Aorta (tissue), 5 donors: ENCODE measurements around the gene ITGB2. TPM values are rescaled to one million over a fixed set of nuclear protein-coding genes. Genes with fewer than 3 reads are reported as not detected.

Experiments
- ATAC-seq: fragments of 200-7000 bp; cut with Tn5 transposase; one replicate; pipeline ENCODE4 v1.9.1; 2022; ENCODE audit warnings: moderate library complexity; ENCODE audit not compliant: low FRiP score
- DNase-seq, 2 donors: peaks; one replicate each; pipeline ENCODE4 v3.0.0-alpha.2; 2020
- H3K27ac ChIP-seq, 2 donors: one replicate each; pipeline ENCODE4 v1.5.1; 2013; ENCODE audit warnings: low read length in 2 of 2, mild to moderate bottlenecking in 2 of 2, moderate library complexity in 2 of 2, control low read depth in 1 of 2, inconsistent platforms in 1 of 2, low read depth in 1 of 2
- H3K27me3 ChIP-seq, 2 donors: one replicate each; pipeline ENCODE4 v1.6.1; 2013; ENCODE audit warnings: control low read depth in 1 of 2, low read length in 1 of 2, mild to moderate bottlenecking in 1 of 2, moderate library complexity in 1 of 2; ENCODE audit not compliant: insufficient read depth in 2 of 2, control insufficient read depth in 1 of 2
- H3K36me3 ChIP-seq, 2 donors: one replicate each; pipeline ENCODE4 v1.6.1; 2013; ENCODE audit warnings: control low read depth in 1 of 2, low read length in 1 of 2, mild to moderate bottlenecking in 1 of 2; ENCODE audit not compliant: insufficient read depth in 2 of 2, control insufficient read depth in 1 of 2
- H3K4me1 ChIP-seq, 2 donors: one replicate each; pipeline ENCODE4 v1.6.1; 2013; ENCODE audit warnings: low read length in 2 of 2, control low read depth in 1 of 2, mild to moderate bottlenecking in 1 of 2, moderate library complexity in 1 of 2; ENCODE audit not compliant: insufficient read depth in 2 of 2, control insufficient read depth in 1 of 2
- H3K4me3 ChIP-seq, 2 donors: one replicate each; pipeline ENCODE4 v1.5.1; 2013; ENCODE audit warnings: low read length in 2 of 2, control low read depth in 1 of 2, mild to moderate bottlenecking in 1 of 2
- H3K9me3 ChIP-seq: one replicate; pipeline ENCODE4 v1.6.1; 2013; ENCODE audit warnings: mild to moderate bottlenecking, low read length; ENCODE audit not compliant: control insufficient read depth
- WGBS, 2 donors: extraction: QIAGEN DNeasy Blood & Tissue Kit; methylation state at CpG; one replicate each; pipeline ENCODE4 v1.1.7; 2013; 5-methylcytosine and 5-hydroxymethylcytosine counted together
- intact Hi-C, 2 donors: fragments of 100-400 bp; cut with DNase I; formaldehyde crosslinking; loops; one replicate each; pipeline versions ENCODE4 v1.14.2 to v1.15.0; 2022
- polyA plus RNA-seq, 2 donors: library from polyadenylated mRNA; stranded (reverse); fragments of 200-250 nt; gene quantifications; one replicate each; pipeline ENCODE4 v1.2.3, GENCODE V29; 2013
- total RNA-seq, 2 donors: library from RNA; stranded (reverse); fragmentation: NEBNext Ultra II Directional; extraction: Animal tissue kit (Norgen Biotek cat#: 25700); gene quantifications; one replicate each; pipeline ENCODE4 v1.2.1, GENCODE V29; 2021
- donor health status: healthy with polysubstance abuse.
- donor health status: Bipolar disorder and iron deficiency.
- donor health status: DM: no; HTN: no; CAD: no.
- donor health status: DM: no; HTN: no; CAD: no.
- donor health status: DM: yes; HTN: yes; CAD: no.

Gene ITGB2
- total and polyA plus RNA-seq, 4 donors: 6.7 to 110 (median 57.0) TPM

DNA sequence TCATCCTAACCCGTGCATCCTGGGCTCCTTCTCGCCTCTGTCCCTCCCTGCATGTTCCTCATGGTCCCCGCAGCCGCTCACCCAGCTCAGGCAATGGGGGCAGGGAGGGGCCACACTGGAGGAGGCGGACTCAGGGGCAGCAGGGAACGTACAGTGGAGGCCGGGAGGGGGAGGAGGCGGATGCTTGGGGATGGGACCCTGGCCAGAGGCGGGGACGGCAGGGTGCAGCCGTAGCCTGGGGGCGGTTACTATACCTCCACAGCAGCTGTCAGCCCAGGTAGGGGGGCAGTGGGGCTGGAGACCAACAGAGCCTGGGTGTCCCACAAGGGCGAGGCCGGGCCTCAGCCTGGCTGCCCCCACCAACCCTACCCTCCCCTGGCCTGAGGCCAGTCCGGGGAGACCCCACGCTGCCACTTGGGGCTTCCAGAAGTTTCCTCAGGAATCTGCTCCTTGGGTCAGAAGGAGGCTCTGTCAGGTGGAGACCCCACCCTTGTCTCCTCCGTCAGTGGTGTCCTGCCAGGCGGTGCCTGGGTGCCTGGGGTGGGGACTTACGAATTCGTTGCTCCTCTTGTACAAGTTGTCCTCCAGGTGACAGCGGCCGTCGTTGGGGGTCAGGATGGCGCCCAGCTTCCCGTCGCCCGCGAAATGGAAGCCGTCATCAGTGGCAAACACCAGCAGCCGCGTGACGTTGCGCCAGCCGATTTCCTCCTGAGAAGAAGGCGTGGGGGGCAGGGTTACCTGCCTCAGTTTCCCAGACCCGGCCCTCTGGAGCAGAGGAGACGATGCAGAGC, 20.7 kb downstream of the ITGB2 start:
- 82 to 84% methylated on average over 36 to 37 of the region's 37 CpGs for WGBS, 2 donors

DNA sequence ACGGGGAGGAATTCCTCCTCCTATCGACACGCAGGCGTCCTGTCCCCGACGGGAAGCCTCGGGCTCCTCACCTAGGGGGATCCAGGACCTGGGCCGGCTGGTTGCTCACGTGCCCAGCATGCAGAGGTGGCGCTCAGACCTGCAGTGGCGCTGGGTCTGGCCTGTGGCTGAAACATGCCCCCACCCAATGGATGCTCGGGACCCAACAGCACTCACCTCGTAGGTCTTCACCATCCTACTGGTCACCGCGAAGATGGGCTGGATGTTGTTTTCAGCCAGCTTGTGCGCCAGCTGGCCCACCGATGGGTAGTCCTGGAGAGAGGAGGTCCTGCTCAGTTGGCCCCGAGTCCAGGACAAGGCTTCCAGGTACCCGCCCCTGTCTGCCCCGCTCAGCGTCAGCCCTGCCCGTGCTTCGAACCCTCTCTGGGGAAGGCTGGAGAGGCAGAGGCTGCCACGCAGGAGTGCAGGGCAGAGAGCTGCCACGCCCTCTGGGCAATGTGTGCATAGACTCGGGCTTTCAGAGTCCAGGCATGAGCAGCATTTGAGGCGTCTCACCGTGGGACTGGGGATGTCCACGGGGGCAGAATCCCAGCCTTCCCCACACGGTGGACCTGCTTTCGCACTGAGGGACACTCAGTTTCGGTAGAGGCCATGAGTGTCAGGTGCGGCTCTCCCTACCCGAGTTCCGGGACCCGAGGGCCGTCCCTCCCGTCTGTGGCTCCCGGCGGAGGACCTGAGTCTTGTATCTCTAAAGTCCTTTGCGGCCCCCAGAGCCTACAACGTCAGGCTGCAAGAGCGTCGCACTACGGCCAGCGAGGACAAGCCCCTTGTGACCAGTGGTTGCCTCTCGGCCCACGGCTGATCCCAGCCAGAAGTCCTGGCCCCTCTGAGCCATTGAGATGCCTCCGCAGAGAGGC, 21.6 kb downstream of the ITGB2 start:
- intact Hi-C loops: no loop called here
- WGBS, 2 donors: 82 to 83% methylated on average over 49 of the region's 49 CpGs
- Histone ChIP-seq H3K27me3 (no peaks in the 10 kb centered on the region), H3K27ac (no peak overlapping the region), H3K9me3 (no peaks in the 10 kb centered on the region), H3K4me1 (no peaks in the 10 kb centered on the region), H3K36me3 (no peaks in the 10 kb centered on the region), H3K4me3 (no peak overlapping the region)
- DNase-seq: peak; percentile 42 to 72
- no peak for ATAC-seq

More for the DNA sequence above, 20.7 kb downstream of the ITGB2 start:
- H3K9me3 ChIP-seq: no peaks in the 10 kb centered on the region
- no peaks in the 10 kb centered on the region for H3K27me3 ChIP-seq
- no peak overlapping the region for H3K27ac ChIP-seq
- ATAC-seq (no peak), DNase-seq (peak in 1 of 2 donors; percentile 72)
- no peaks in the 10 kb centered on the region for H3K4me1 ChIP-seq
- H3K4me3 ChIP-seq: no peak overlapping the region
- intact Hi-C loops: no loop called here
- no peaks in the 10 kb centered on the region for H3K36me3 ChIP-seq

DNA sequence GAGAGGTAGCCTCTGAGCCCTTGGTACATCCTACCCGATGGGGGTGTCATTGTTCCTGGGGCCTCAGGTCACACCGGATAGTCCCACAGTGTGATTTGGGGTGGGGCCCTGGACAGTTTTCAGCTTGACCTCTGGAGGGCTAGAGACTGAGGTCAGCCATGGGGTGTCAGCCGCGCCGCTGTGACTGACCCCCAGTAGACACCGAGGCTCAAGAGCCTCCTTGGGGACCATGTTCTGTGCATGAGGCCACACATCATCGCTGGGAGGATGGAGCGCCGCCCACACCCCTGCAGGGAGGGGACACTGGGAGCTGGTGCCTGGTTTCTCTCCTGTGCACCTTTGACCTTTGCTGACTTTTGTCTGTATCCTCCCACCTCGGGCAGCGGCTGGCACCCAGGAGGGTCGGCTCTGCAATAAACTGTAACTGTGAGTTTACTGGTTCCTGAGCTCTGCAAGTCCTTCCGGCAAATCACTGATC, 22.6 kb downstream of the ITGB2 start:
- no peak overlapping the region for H3K27ac ChIP-seq
- H3K4me1 ChIP-seq: no peaks in the 10 kb centered on the region
- no peak overlapping the region for H3K4me3 ChIP-seq
- intact Hi-C loops: no loop called here
- 77 to 81% methylated on average over 13 of the region's 13 CpGs for WGBS, 2 donors
- no peaks in the 10 kb centered on the region for H3K27me3 ChIP-seq
- ATAC-seq (no peak), DNase-seq (peak in 1 of 2 donors; percentile 40)
- no peaks in the 10 kb centered on the region for H3K36me3 ChIP-seq
- no peaks in the 10 kb centered on the region for H3K9me3 ChIP-seq

DNA sequence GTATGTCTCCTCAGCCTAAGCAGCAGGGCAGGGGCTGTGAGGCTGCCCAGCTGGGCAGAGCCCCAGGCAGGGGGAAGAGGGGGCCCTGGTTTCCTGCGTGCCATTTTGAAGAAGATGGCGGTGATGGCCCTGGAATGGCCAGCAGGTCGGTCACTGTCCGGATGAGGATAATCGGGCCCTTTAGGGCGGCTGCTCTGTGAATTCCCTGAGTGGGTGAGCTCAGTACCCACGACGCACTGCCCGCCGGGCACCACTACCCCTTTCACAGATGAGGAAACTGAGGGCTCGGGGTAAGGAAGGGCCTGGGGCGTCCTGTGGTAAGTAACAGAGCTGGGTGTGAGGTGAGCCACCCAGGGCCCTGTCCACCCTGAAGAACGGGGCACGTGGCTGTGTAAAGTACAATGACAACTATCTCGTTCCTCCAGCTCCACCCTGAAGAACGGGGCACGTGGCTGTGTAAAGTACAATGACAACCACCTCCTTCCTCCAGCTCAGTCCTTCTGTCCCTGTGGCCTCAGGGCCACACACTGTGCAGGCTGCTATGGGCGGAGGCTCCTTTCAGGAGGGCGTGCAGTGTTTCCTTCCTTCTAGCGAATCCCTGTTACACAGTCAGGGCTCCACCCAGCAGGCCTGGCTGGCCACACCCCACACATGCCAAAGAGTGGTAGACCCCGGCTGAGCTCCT, 23.2 kb downstream of the ITGB2 start:
- no peak for DNase-seq
- Histone ChIP-seq H3K36me3 (no peaks in the 10 kb centered on the region), H3K4me3 (no peak overlapping the region), H3K9me3 (no peaks in the 10 kb centered on the region), H3K27ac (no peak overlapping the region), H3K4me1 (no peaks in the 10 kb centered on the region), H3K27me3 (no peaks in the 10 kb centered on the region)
- intact Hi-C loops: no loop called here
- WGBS, 2 donors: 90 to 94% methylated on average over 20 to 21 of the region's 21 CpGs
- ATAC-seq: no peak

DNA sequence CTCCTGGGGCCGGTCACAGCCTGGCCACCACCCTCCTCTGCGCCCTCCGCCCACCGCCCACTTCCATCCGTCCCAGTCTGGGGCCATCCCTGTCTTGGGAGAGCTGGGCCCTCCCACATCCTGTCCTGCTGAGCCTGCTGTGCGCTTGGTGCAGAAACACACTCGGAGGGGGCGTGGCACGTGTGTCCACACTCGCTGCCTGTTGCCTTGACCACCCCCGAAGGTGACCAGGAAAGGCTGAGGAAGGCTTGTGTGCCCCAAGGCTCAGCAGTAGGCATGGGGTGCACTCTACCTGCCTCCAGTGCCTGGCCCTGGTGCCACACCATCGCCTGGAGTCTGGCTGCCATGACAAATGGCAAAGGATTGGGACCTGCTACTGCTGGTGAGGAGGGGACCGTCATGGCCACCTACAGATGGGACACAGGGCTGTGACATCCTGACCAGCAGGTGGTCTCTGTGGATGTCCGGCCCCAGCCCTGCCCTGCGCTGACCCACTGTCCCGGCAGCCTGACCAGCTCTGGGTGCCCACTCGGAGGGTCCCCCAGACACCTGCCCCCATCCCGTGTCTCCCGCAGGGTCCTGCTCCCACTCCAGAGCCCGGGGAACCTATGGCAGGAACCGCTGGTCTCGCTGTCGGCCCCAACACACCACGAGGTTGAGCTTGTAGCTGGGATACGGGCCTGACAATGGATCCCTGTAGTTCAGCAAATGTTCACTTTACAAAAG, 24.0 kb downstream of the ITGB2 start:
- H3K4me1 ChIP-seq: no peaks in the 10 kb centered on the region

DNA sequence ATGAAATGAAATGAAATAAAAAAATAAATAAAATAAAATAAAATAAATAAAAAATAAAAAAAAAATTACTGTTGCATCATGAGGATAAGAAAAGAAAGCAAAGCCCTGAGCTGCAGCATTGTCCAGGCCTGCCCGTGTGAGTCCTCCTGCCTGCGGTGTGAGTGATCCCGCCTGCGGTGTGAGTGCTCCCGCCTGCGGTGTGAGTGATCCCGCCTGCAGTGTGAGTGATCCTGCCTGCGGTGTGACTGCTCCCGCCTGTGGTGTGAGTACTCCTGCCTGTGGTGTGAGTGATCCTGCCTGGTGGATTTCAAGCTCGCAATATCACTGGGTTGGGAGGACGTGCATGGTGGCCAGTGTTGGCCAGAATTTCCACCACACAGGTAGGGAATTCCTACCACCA, 24.8 kb downstream of the ITGB2 start:
- Histone ChIP-seq H3K27ac (no peak overlapping the region), H3K27me3 (no peaks in the 10 kb centered on the region), H3K4me3 (no peak overlapping the region), H3K36me3 (no peaks in the 10 kb centered on the region), H3K9me3 (no peaks in the 10 kb centered on the region), H3K4me1 (no peaks in the 10 kb centered on the region)
- DNase-seq: no peak
- intact Hi-C loops: no loop called here
- 93 to 97% methylated on average over 11 of the region's 11 CpGs for WGBS, 2 donors
- ATAC-seq: no peak

More for the DNA sequence above, 24.0 kb downstream of the ITGB2 start:
- H3K4me3 ChIP-seq: no peak overlapping the region
- no peak overlapping the region for H3K27ac ChIP-seq
- no peaks in the 10 kb centered on the region for H3K9me3 ChIP-seq
- ATAC-seq: no peak
- 88 to 89% methylated on average over 25 of the region's 25 CpGs for WGBS, 2 donors
- H3K36me3 ChIP-seq: no peaks in the 10 kb centered on the region
- no peak for DNase-seq
- intact Hi-C loops: no loop called here
- no peaks in the 10 kb centered on the region for H3K27me3 ChIP-seq

DNA sequence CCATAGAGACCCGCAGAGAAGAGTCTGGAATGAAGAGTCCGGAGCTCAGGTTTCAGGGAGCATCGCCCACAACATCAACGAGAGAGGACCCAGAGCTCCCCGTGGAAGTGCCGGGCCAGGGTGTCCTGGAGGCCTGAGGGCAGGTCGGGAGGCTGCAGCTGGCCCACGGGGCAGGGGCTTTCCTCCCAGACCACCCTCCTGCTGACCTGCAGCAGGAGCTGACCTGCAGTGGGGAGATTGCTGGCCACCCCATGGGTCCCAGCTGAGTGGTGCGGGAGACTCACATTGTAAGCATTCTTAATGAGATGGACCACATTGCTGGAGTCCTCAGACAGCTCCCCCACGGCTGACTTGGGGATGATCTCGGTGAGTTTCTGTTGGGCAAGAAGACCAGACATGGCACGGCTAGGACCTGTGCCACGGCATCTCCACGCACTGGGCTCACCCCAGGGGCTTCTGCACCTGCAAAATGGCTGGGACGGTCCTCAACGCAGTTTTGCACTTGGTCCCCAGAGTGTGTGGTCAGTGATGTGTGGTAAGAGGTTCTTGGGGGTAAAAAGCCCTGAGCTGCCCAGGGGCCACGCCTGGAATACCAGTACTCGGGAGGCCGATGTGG, 25.9 kb downstream of the ITGB2 start:
- ATAC-seq (no peak), DNase-seq (no peak)
- 86 to 93% methylated on average over 19 of the region's 19 CpGs for WGBS, 2 donors
- Histone ChIP-seq H3K27ac (no peak overlapping the region), H3K9me3 (no peaks in the 10 kb centered on the region), H3K36me3 (no peaks in the 10 kb centered on the region), H3K4me3 (no peak overlapping the region), H3K27me3 (no peaks in the 10 kb centered on the region), H3K4me1 (no peaks in the 10 kb centered on the region)
- intact Hi-C loops: loop anchor here in 1 of 2 donors (5.0 kb wide), 1 partner anchor 38 kb away; no protein-coding TSS in a partner anchor
